Measurements from ENCODE around the gene PRIMA1.
A peak's percentile ranks its signal among the peaks of the same experiment; 100 is the strongest.

PRIMA1 gene

GRCh38 chr14:93709249-93709648 is 79.0 kb downstream of the PRIMA1 start:
- DNase-seq, result peak; percentile 41 to 61 (median 56)

- DNase-seq, result no peak
These were observed 79.5 kb downstream of the PRIMA1 start for GRCh38 chr14:93708800-93709199.

- DNase-seq, result peak in 2 of 4 experiments; percentile 18 to 25
These were observed 80.0 kb downstream of the PRIMA1 start for GRCh38 chr14:93708311-93708734.

GRCh38 chr14:93707475-93707874 is 80.8 kb downstream of the PRIMA1 start:
- no peak for DNase-seq

- no peak for DNase-seq
These were observed 81.8 kb downstream of the PRIMA1 start for GRCh38 chr14:93706360-93706955.

- DNase-seq, result no peak
These were observed 82.7 kb downstream of the PRIMA1 start for GRCh38 chr14:93705513-93706156.

- DNase-seq, result no peak
These were observed 84.3 kb downstream of the PRIMA1 start for GRCh38 chr14:93703941-93704340.

- DNase-seq, result no peak
These were observed 85.3 kb downstream of the PRIMA1 start for GRCh38 chr14:93702946-93703345.

GRCh38 chr14:93701562-93701961 is 86.7 kb downstream of the PRIMA1 start:
- no peak for DNase-seq

- DNase-seq, result no peak
These were observed 87.4 kb downstream of the PRIMA1 start for GRCh38 chr14:93700928-93701327.

GRCh38 chr14:93693914-93694313 is 94.4 kb downstream of the PRIMA1 start:
- no peak for DNase-seq

- no peak for DNase-seq
These were observed 97.1 kb downstream of the PRIMA1 start for GRCh38 chr14:93691042-93691780.

- DNase-seq, result no peak
These were observed 98.1 kb downstream of the PRIMA1 start for GRCh38 chr14:93690146-93690545.

- no peak for DNase-seq
These were observed 99.5 kb downstream of the PRIMA1 start for GRCh38 chr14:93688820-93689219.

- no peak for DNase-seq
These were observed 100.0 kb downstream of the PRIMA1 start for GRCh38 chr14:93688239-93688666.

- DNase-seq, result no peak
These were observed 102.0 kb downstream of the PRIMA1 start for GRCh38 chr14:93686268-93686667.

- no peak for DNase-seq
These were observed 103.0 kb downstream of the PRIMA1 start for GRCh38 chr14:93685121-93685895.

- DNase-seq, result peak in 3 of 4 experiments; percentile 4 to 19 (median 9)
These were observed 105.1 kb downstream of the PRIMA1 start for GRCh38 chr14:93683226-93683625.

- no peak for DNase-seq
These were observed 105.8 kb downstream of the PRIMA1 start for GRCh38 chr14:93682459-93682858.

- DNase-seq, result no peak
These were observed 111.8 kb downstream of the PRIMA1 start for GRCh38 chr14:93676416-93676958.

- no peak for DNase-seq
These were observed 112.6 kb downstream of the PRIMA1 start for GRCh38 chr14:93675651-93676050.

GRCh38 chr14:93674343-93674742 is 113.9 kb downstream of the PRIMA1 start:
- no peak for DNase-seq

GRCh38 chr14:93669632-93670031 is 118.7 kb downstream of the PRIMA1 start:
- DNase-seq, result no peak
